Measurements from ENCODE around the gene MOV10. TPM values are rescaled to one million over a fixed set of nuclear protein-coding genes. Genes with fewer than 3 reads are reported as not detected.
A peak's percentile ranks its signal among the peaks of the same experiment; 100 is the strongest.

Gene MOV10
- total RNA-seq, 2 donors from 2014 or later, result 28.3 to 31.9 TPM

- Histone ChIP-seq H3K27me3 (replicated peaks; ENCODE audit: insufficient read depth) (no peaks in the 10 kb centered on the region), H3K27ac (peak overlapping the region in 1 of 2 donors; percentile 34), H3K4me1 (ENCODE audit: control insufficient read depth in 1 of 2, low read depth in 2 of 2) (peaks cover 5 to 18% of the 10 kb centered on the region in 2 donors), H3K36me3 (no peaks in the 10 kb centered on the region), H3K9me3 (no peaks in the 10 kb centered on the region), H3K4me3 (peak overlapping the region; percentile 73)
- ATAC-seq (ENCODE audit: insufficient number of reproducible peaks, low FRiP score, low read depth) (no peak), DNase-seq (ENCODE audit: low spot score) (no peak)
- no peak for TF ChIP-seq CTCF (IDR thresholded peaks at IDR 0.05)
Measured at GRCh38 chr1:112713466-112714312, 39.2 kb downstream of the MOV10 start.

GRCh38 chr1:112714313-112715263, 40.1 kb downstream of the MOV10 start:
- ATAC-seq (ENCODE audit: insufficient number of reproducible peaks, low FRiP score, low read depth), result no peak
- H3K36me3 ChIP-seq, result no peaks in the 10 kb centered on the region
- H3K27ac ChIP-seq, result peak overlapping the region in 1 of 2 donors; percentile 34

GRCh38 chr1:112715264-112716053, 41.0 kb downstream of the MOV10 start, which contains the start of gene PPM1J:
Gene PPM1J, minus strand, starts transcription at chr1:112715332. Its CDS starts 31 bp downstream, at chr1:112715301.
- peak within 1 kb of the TSS; percentile 43 to 60 for H3K27ac ChIP-seq

More at GRCh38 chr1:112714313-112715263, 40.1 kb downstream of the MOV10 start:
- TF ChIP-seq CTCF (IDR thresholded peaks at IDR 0.05), result no peak
- Histone ChIP-seq H3K4me3 (peak overlapping the region; percentile 73), H3K4me1 (ENCODE audit: control insufficient read depth in 1 of 2, low read depth in 2 of 2) (peaks cover 5 to 23% of the 10 kb centered on the region in 2 donors), H3K9me3 (no peaks in the 10 kb centered on the region), H3K27me3 (replicated peaks; ENCODE audit: insufficient read depth) (no peaks in the 10 kb centered on the region)
- DNase-seq (ENCODE audit: low spot score), result no peak

GRCh38 chr1:112716133-112716720, 41.8 kb downstream of the MOV10 start:
- peak; percentile 96 for TF ChIP-seq CTCF (IDR thresholded peaks at IDR 0.05)
- no peaks in the 10 kb centered on the region for H3K9me3 ChIP-seq
- peak overlapping the region; percentile 43 to 60 for H3K27ac ChIP-seq
- H3K27me3 ChIP-seq (replicated peaks; ENCODE audit: insufficient read depth), result no peaks in the 10 kb centered on the region
- DNase-seq (ENCODE audit: low spot score), result no peak
- H3K4me3 ChIP-seq, result peak overlapping the region; percentile 73
- ATAC-seq (ENCODE audit: insufficient number of reproducible peaks, low FRiP score, low read depth), result peak; percentile 64
- H3K4me1 ChIP-seq (ENCODE audit: control insufficient read depth in 1 of 2, low read depth in 2 of 2), result peaks cover 5 to 23% of the 10 kb centered on the region in 2 donors
- H3K36me3 ChIP-seq, result no peaks in the 10 kb centered on the region

More at GRCh38 chr1:112715264-112716053, 41.0 kb downstream of the MOV10 start, which contains the start of gene PPM1J:
- H3K27me3 ChIP-seq (replicated peaks; ENCODE audit: insufficient read depth), result no peaks in the 10 kb centered on the region
- no peaks in the 10 kb centered on the region for H3K9me3 ChIP-seq
- no peak for TF ChIP-seq CTCF (IDR thresholded peaks at IDR 0.05)
- peak within 1 kb of the TSS; percentile 73 for H3K4me3 ChIP-seq
- peak; percentile 98 for DNase-seq (ENCODE audit: low spot score)
- H3K4me1 ChIP-seq (ENCODE audit: control insufficient read depth in 1 of 2, low read depth in 2 of 2), result peaks cover 5 to 23% of the 10 kb centered on the region in 2 donors
- no peaks in the 10 kb centered on the region for H3K36me3 ChIP-seq
- peak; percentile 70 for ATAC-seq (ENCODE audit: insufficient number of reproducible peaks, low FRiP score, low read depth)
